SKM-1 treated with dmso at 0.1 percent for 144 hours (cell line): ENCODE data around the gene MDFIC.

Source experiments
- DNase-seq: peaks from one replicate; lab custom pipeline; 2025; ENCODE audit not compliant: unreplicated experiment; lab: John Stamatoyannopoulos, UW

Gene MDFIC

GRCh38 chr7:115034515-115034914 lies 112.6 kb downstream of the MDFIC start:
- no peak for DNase-seq

GRCh38 chr7:115037128-115037802 lies 115.4 kb downstream of the MDFIC start:
- no peak for DNase-seq

- DNase-seq = no peak
Observed at GRCh38 chr7:115038158-115038557, 116.3 kb downstream of the MDFIC start.

GRCh38 chr7:115040057-115040456 lies 118.2 kb downstream of the MDFIC start:
- no peak for DNase-seq

GRCh38 chr7:115040495-115040894 lies 118.6 kb downstream of the MDFIC start:
- DNase-seq = no peak

- DNase-seq = no peak
Observed at GRCh38 chr7:115042596-115042995, 120.7 kb downstream of the MDFIC start.

- no peak for DNase-seq
Observed at GRCh38 chr7:115043605-115044004, 121.7 kb downstream of the MDFIC start.

- DNase-seq = no peak
Observed at GRCh38 chr7:115044224-115044623, 122.3 kb downstream of the MDFIC start.

- DNase-seq = no peak
Observed at GRCh38 chr7:115047958-115048720, 126.2 kb downstream of the MDFIC start.

GRCh38 chr7:115052706-115053105 lies 130.8 kb downstream of the MDFIC start:
- DNase-seq = no peak

GRCh38 chr7:115054478-115055065 lies 132.7 kb downstream of the MDFIC start:
- no peak for DNase-seq

GRCh38 chr7:115056019-115056418 lies 134.1 kb downstream of the MDFIC start:
- no peak for DNase-seq

- no peak for DNase-seq
Observed at GRCh38 chr7:115058726-115059125, 136.8 kb downstream of the MDFIC start.

- no peak for DNase-seq
Observed at GRCh38 chr7:115059321-115059720, 137.4 kb downstream of the MDFIC start.

- no peak for DNase-seq
Observed at GRCh38 chr7:115060095-115060870, 138.4 kb downstream of the MDFIC start.

- DNase-seq = no peak
Observed at GRCh38 chr7:115066050-115066449, 144.2 kb downstream of the MDFIC start.

- DNase-seq = no peak
Observed at GRCh38 chr7:115066634-115067033, 144.7 kb downstream of the MDFIC start.

GRCh38 chr7:115068220-115068619 lies 146.3 kb downstream of the MDFIC start:
- DNase-seq = no peak
